ENCODE results near the gene DYSF.

DYSF gene

GRCh38 chr2:71559080-71559827 is 105.9 kb downstream of the DYSF start:
- H2AFZ ChIP-seq (ENCODE audit: low read length) = no peak overlapping the region
- no peaks in the 10 kb centered on the region for H3K36me3 ChIP-seq (ENCODE audit: insufficient read depth, low read length)
- H3K9me3 ChIP-seq (ENCODE audit: insufficient read depth, low read depth, low read length) = no peaks in the 10 kb centered on the region
- H3K9ac ChIP-seq (ENCODE audit: low read depth, low read length, poor library complexity, severe bottlenecking) = no peak overlapping the region
- TF ChIP-seq CTCF (conservative IDR thresholded peaks at IDR 0.05; ENCODE audit: low read length) (no peak), EZH2phosphoT487 (IDR thresholded peaks at IDR 0.05; ENCODE audit: borderline replicate concordance) (no peak)
- no peaks in the 10 kb centered on the region for H4K20me1 ChIP-seq (ENCODE audit: insufficient read depth, low read length, poor library complexity, severe bottlenecking)
- no peaks in the 10 kb centered on the region for H3F3A ChIP-seq (ENCODE audit: low read depth)
- no peaks in the 10 kb centered on the region for H3K27me3 ChIP-seq (ENCODE audit: insufficient read depth, low read length, poor library complexity, severe bottlenecking)
- H3K4me2 ChIP-seq (ENCODE audit: low read depth, low read length, poor library complexity, severe bottlenecking) = no peak overlapping the region
- no peak overlapping the region for H3K4me3 ChIP-seq (ENCODE audit: low read length, poor library complexity, severe bottlenecking)
- no peaks in the 10 kb centered on the region for H3K4me1 ChIP-seq (ENCODE audit: insufficient read depth, low read length, poor library complexity, severe bottlenecking)
- no peaks in the 10 kb centered on the region for H3K9me2 ChIP-seq (replicated peaks; ENCODE audit: low read depth, low read length)
- no peaks in the 10 kb centered on the region for H3K79me2 ChIP-seq (ENCODE audit: insufficient read depth, low read length)

- H3K36me3 ChIP-seq (ENCODE audit: insufficient read depth, low read length) = no peaks in the 10 kb centered on the region
- no peaks in the 10 kb centered on the region for H4K20me1 ChIP-seq (ENCODE audit: insufficient read depth, low read length, poor library complexity, severe bottlenecking)
- no peaks in the 10 kb centered on the region for H3K27me3 ChIP-seq (ENCODE audit: insufficient read depth, low read length, poor library complexity, severe bottlenecking)
- H3K4me3 ChIP-seq (ENCODE audit: low read length, poor library complexity, severe bottlenecking) = no peak overlapping the region
- H3K9ac ChIP-seq (ENCODE audit: low read depth, low read length, poor library complexity, severe bottlenecking) = no peak overlapping the region
- TF ChIP-seq EZH2phosphoT487 (IDR thresholded peaks at IDR 0.05; ENCODE audit: borderline replicate concordance) (no peak), CTCF (conservative IDR thresholded peaks at IDR 0.05; ENCODE audit: low read length) (no peak)
- no peaks in the 10 kb centered on the region for H3F3A ChIP-seq (ENCODE audit: low read depth)
- no peaks in the 10 kb centered on the region for H3K4me1 ChIP-seq (ENCODE audit: insufficient read depth, low read length, poor library complexity, severe bottlenecking)
- H3K4me2 ChIP-seq (ENCODE audit: low read depth, low read length, poor library complexity, severe bottlenecking) = no peak overlapping the region
- H3K9me3 ChIP-seq (ENCODE audit: insufficient read depth, low read depth, low read length) = no peaks in the 10 kb centered on the region
- no peaks in the 10 kb centered on the region for H3K79me2 ChIP-seq (ENCODE audit: insufficient read depth, low read length)
- no peak overlapping the region for H2AFZ ChIP-seq (ENCODE audit: low read length)
- H3K9me2 ChIP-seq (replicated peaks; ENCODE audit: low read depth, low read length) = no peaks in the 10 kb centered on the region
These were observed 106.7 kb downstream of the DYSF start for GRCh38 chr2:71559828-71560637.

GRCh38 chr2:71560638-71561011 is 107.3 kb downstream of the DYSF start:
- Histone ChIP-seq H3K4me3 (ENCODE audit: low read length, poor library complexity, severe bottlenecking) (no peak overlapping the region), H3K36me3 (ENCODE audit: insufficient read depth, low read length) (no peaks in the 10 kb centered on the region), H3F3A (ENCODE audit: low read depth) (no peaks in the 10 kb centered on the region), H3K9me3 (ENCODE audit: insufficient read depth, low read depth, low read length) (no peaks in the 10 kb centered on the region), H3K9ac (ENCODE audit: low read depth, low read length, poor library complexity, severe bottlenecking) (no peak overlapping the region), H4K20me1 (ENCODE audit: insufficient read depth, low read length, poor library complexity, severe bottlenecking) (no peaks in the 10 kb centered on the region), H3K9me2 (replicated peaks; ENCODE audit: low read depth, low read length) (no peaks in the 10 kb centered on the region), H3K4me1 (ENCODE audit: insufficient read depth, low read length, poor library complexity, severe bottlenecking) (no peaks in the 10 kb centered on the region), H3K79me2 (ENCODE audit: insufficient read depth, low read length) (no peaks in the 10 kb centered on the region), H3K27me3 (ENCODE audit: insufficient read depth, low read length, poor library complexity, severe bottlenecking) (no peaks in the 10 kb centered on the region), H3K4me2 (ENCODE audit: low read depth, low read length, poor library complexity, severe bottlenecking) (no peak overlapping the region), H2AFZ (ENCODE audit: low read length) (no peak overlapping the region)
- TF ChIP-seq CTCF (conservative IDR thresholded peaks at IDR 0.05; ENCODE audit: low read length) = no peak
- no peak for TF ChIP-seq EZH2phosphoT487 (IDR thresholded peaks at IDR 0.05; ENCODE audit: borderline replicate concordance)
